HG02610 (cell line): ENCODE results near the gene GTF2A2.

ENCODE experiments used
- ATAC-seq: cut with Tn5 transposase; IDR thresholded peaks from one replicate; pipeline ENCODE4 v1.9.1; 2021; ENCODE audit warnings: mild to moderate bottlenecking, moderate library complexity; ENCODE audit not compliant: unreplicated experiment

The GTF2A2 gene

DNA sequence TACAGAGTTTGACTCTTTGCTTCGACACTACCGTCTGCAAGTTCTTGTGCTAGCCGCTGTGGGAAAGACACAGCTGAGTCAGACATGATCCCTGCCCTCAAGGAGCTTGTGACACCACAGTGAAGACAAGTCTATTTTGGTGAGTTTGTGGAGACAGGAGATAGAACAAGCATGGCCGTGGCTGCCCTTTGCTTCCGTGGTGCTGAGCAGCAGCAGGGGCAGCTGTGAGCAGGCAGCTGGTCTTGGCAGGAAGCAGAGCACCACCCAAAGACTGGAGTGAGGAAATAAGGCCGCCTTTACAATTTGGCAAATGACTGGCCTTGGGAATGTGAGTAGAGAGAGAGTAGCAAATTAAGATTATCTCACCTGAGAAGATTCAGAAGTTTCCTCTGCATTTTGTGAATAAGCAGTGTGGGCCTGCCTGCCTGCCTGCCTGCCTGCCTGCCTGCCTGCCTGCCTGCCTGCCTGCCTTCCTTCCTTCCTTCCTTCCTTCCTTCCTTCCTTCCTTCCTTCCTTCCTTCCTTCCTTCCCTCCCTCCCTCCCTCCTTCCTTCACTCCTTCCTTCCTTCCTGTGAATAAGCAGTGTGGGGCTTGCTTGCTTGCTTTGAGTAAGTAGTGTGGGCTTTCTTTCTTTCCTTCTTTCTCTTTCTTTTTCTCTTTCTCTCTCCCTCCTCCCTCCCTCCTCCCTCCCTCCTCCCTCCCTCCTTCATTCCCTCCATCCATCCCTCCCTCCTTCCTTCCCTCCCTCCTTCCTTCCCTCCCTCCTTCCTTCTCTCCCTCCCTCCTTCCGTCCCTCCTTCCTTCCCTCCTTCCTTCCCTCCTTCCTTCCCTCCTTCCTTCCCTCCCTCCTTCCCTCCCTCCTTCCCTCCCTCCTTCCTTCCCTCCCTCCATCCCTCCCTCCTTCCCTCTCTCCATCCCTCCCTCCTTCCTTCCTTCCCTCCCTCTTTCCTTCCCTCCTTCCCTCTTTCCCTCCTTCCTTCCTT is 47.3 kb downstream of the GTF2A2 start:
- ATAC-seq: no peak

GRCh38 chr15:59605994-59606393 is 51.3 kb downstream of the GTF2A2 start:
- no peak for ATAC-seq

- no peak for ATAC-seq
Measured at GRCh38 chr15:59598461-59598860, 58.9 kb downstream of the GTF2A2 start.

DNA sequence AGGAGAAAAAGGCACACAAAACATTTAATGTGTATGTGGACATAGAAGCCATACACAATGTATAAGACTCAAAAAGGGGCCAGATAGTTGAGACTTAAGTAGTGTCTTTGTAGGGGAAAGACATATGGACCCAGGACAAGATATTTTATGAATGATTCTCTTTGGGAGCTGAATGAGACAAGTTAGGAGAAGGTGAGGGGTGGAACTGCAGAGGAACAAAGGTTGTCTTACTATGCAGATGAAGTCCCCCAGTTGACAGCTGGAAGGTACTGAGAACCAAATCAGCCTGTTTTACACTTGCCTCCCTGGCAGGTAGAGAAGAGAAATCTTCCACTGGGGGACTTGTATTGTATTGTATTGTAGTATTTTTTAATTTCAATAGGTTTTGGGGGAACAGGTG is 60.7 kb downstream of the GTF2A2 start:
- no peak for ATAC-seq

DNA sequence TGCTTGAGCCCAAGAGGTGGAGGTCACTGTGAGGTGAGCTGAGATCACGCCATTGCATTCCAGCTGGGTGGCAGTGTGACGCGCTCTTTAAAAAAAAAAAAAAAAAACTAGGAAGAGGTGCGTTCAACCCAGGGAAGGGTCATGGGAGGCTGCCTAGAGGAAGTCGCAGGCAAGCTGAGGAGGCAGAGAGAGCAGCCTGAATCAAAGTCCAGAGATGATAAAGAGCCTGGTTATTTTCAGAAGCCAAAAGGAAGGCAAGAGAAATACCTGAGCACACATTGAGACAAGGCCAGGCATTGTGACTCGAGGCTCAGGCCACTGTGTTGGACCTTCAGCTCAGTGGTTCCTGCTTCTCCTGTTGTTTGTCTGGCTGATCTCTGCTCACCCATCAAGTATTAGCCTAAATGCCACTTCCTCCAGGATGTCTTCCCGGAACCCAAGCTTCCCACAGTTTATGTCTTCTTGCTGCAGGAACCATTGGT is 61.8 kb downstream of the GTF2A2 start:
- no peak for ATAC-seq

GRCh38 chr15:59594991-59595390 is 62.3 kb downstream of the GTF2A2 start:
- ATAC-seq: no peak

- no peak for ATAC-seq
Measured at GRCh38 chr15:59594493-59594942, 62.8 kb downstream of the GTF2A2 start.

DNA sequence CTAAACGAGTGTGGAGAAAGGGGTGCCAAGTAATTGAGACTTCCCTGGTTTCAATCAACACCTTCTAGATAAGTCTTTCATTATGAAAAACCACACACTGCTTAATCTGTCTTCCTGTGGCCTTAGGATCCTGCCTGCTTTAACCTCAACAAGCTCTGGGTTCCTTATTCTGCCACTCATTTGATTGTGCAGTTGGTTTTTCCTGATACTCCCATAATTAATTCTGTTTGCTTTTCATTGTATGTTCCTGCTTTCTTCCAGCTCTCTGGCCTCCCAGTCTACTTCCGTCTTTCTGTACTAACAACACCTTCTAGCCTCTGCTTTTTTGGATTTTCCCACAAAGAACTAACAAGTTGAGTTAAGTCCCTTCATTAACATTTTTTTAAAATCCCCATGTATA is 66.0 kb downstream of the GTF2A2 start:
- no peak for ATAC-seq

GRCh38 chr15:59590027-59590426 is 67.3 kb downstream of the GTF2A2 start:
- ATAC-seq: no peak
